ENCODE results near the gene CEACAM7.

DNA sequence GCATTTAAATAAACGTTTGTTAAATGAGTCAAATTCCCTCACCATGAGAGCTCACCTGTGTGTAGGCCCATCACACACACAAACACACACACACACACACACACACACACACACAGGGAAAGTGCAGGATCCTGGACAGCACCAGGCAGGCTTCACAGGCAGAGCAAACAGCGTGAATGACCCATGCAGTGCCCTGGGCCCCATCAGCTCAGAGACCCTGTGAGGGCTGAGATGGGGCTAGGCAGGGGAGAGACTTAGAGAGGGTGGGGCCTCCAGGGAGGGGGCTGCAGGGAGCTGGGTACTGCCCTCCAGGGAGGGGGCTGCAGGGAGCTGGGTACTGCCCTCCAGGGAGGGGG lies 11.9 kb upstream of the CEACAM7 start:
- TF ChIP-seq RAD21 (IDR thresholded peaks at IDR 0.05; ENCODE audit: low read depth) (no peak), EGR1 (IDR thresholded peaks at IDR 0.05; ENCODE audit: low read depth) (no peak), CTCF (IDR thresholded peaks at IDR 0.05 in 2 of 3, conservative IDR thresholded peaks at IDR 0.05 in 1 of 3; ENCODE audit: borderline replicate concordance in 1 of 3, insufficient read depth in 1 of 3, low read depth in 2 of 3, low read length in 2 of 3) (no peak), CEBPB (IDR thresholded peaks at IDR 0.05; ENCODE audit: low read depth) (no peak), CBX3 (IDR thresholded peaks at IDR 0.05; ENCODE audit: low read depth) (no peak), YY1 (IDR thresholded peaks at IDR 0.05; ENCODE audit: extremely low read depth, insufficient replicate concordance, low read depth, low read length) (no peak), SIN3A (IDR thresholded peaks at IDR 0.05; ENCODE audit: low read depth) (no peak), SP1 (IDR thresholded peaks at IDR 0.05; ENCODE audit: low read depth) (no peak), EZH2 (IDR thresholded peaks at IDR 0.05) (no peak)
- TF ChIP-seq, protein P1, sequence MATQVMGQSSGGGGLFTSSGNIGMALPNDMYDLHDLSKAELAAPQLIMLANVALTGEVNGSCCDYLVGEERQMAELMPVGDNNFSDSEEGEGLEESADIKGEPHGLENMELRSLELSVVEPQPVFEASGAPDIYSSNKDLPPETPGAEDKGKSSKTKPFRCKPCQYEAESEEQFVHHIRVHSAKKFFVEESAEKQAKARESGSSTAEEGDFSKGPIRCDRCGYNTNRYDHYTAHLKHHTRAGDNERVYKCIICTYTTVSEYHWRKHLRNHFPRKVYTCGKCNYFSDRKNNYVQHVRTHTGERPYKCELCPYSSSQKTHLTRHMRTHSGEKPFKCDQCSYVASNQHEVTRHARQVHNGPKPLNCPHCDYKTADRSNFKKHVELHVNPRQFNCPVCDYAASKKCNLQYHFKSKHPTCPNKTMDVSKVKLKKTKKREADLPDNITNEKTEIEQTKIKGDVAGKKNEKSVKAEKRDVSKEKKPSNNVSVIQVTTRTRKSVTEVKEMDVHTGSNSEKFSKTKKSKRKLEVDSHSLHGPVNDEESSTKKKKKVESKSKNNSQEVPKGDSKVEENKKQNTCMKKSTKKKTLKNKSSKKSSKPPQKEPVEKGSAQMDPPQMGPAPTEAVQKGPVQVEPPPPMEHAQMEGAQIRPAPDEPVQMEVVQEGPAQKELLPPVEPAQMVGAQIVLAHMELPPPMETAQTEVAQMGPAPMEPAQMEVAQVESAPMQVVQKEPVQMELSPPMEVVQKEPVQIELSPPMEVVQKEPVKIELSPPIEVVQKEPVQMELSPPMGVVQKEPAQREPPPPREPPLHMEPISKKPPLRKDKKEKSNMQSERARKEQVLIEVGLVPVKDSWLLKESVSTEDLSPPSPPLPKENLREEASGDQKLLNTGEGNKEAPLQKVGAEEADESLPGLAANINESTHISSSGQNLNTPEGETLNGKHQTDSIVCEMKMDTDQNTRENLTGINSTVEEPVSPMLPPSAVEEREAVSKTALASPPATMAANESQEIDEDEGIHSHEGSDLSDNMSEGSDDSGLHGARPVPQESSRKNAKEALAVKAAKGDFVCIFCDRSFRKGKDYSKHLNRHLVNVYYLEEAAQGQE (IDR thresholded peaks at IDR 0.05; ENCODE audit: low read depth) = no peak
